GM18909 (cell line): ENCODE measurements around the gene FAU.
"Not testable (repeated sequence)": the region's sequence is repeated elsewhere in the genome, so short reads cannot be mapped to it uniquely, and the experiment has no call there.

ENCODE experiments used
- ATAC-seq: cut with Tn5 transposase; IDR thresholded peaks from one replicate; pipeline ENCODE4 v1.9.1; 2021; ENCODE audit warnings: mild to moderate bottlenecking; ENCODE audit not compliant: unreplicated experiment, poor library complexity

The FAU gene

GRCh38 chr11:65124480-65125196 lies 2.7 kb upstream of the FAU start:
- no peak for ATAC-seq

- ATAC-seq: no peak
Measured at GRCh38 chr11:65121447-65121864, 478 bp downstream of the FAU start.

- ATAC-seq: no peak
Measured at GRCh38 chr11:65120831-65121230, 1.1 kb downstream of the FAU start.

GRCh38 chr11:65119670-65119995 lies 2.3 kb downstream of the FAU start:
- ATAC-seq: no peak

GRCh38 chr11:65118891-65119669 lies 2.9 kb downstream of the FAU start:
- not testable (repeated sequence) for ATAC-seq

GRCh38 chr11:65118097-65118837 lies 3.7 kb downstream of the FAU start:
- ATAC-seq: no peak

GRCh38 chr11:65117206-65118096 lies 4.5 kb downstream of the FAU start, which contains the start of gene ZNHIT2:
TSS of gene ZNHIT2 (minus strand) at chr11:65117701. CDS start at chr11:65117653, 48 bp downstream.
- peak; percentile 72 for ATAC-seq

GRCh38 chr11:65116370-65117205 lies 5.3 kb downstream of the FAU start:
- no peak for ATAC-seq

- ATAC-seq: no peak
Measured at GRCh38 chr11:65115361-65116082, 6.4 kb downstream of the FAU start.

GRCh38 chr11:65114538-65115171 lies 7.3 kb downstream of the FAU start:
- ATAC-seq: no peak

- no peak for ATAC-seq
Measured at GRCh38 chr11:65113839-65114238, 8.1 kb downstream of the FAU start.

- ATAC-seq: no peak
Measured at GRCh38 chr11:65113361-65113756, 8.6 kb downstream of the FAU start.

- no peak for ATAC-seq
Measured at GRCh38 chr11:65112546-65113360, 9.2 kb downstream of the FAU start.

GRCh38 chr11:65111744-65112545 lies 10.0 kb downstream of the FAU start, which contains the start of gene TM7SF2:
TSS of gene TM7SF2 (plus strand) at chr11:65111872. CDS start at chr11:65112016, 144 bp downstream.
- ATAC-seq: peak; percentile 60

- ATAC-seq: no peak
Measured at GRCh38 chr11:65111159-65111743, 10.7 kb downstream of the FAU start.

- no peak for ATAC-seq
Measured at GRCh38 chr11:65110354-65110861, 11.5 kb downstream of the FAU start.
